PC-3 (cell line): ENCODE data around the gene FARS2. TPM values are rescaled to one million over a fixed set of nuclear protein-coding genes. Genes with fewer than 3 reads are reported as not detected.

Experiments
- ATAC-seq: fragments of 200-7000 bp; cut with Tn5 transposase; 2 replicates; pipeline ENCODE4 v1.9.1; 2020; ENCODE audit warnings: mild to moderate bottlenecking, moderate library complexity
- BruUV-seq: library from RNA; stranded (reverse); fragments of 400-500 nt; replicated peaks from 2 replicates; lab custom pipeline; 2021; lab: Mats Ljungman, UMichigan
- CTCF ChIA-PET: fragments of 300-600 bp; sonication (Branson Sonifier 250); formaldehyde crosslinking; loops from one replicate; lab custom pipeline; 2022; ENCODE audit warnings: antibody characterized with exemption; lab: Charles Lee
- POLR2A ChIA-PET: fragments of 300-600 bp; sonication (Branson Sonifier 250); formaldehyde crosslinking; loops from one replicate; lab custom pipeline; 2022; ENCODE audit warnings: antibody characterized with exemption; ENCODE audit not compliant: unreplicated experiment; lab: Charles Lee
- DNase-seq: peaks from one replicate; pipeline ENCODE4 v3.0.0-alpha.2; 2015
- H2AFZ ChIP-seq: fragments of 300-600 bp; sonication (generic); 2 replicates; pipeline ENCODE4 v1.6.0; 2016; ENCODE audit warnings: antibody characterized with exemption, low read length
- H3F3A ChIP-seq: fragments of 300-600 bp; sonication (generic); one replicate; pipeline ENCODE4 v1.6.0; 2017; ENCODE audit warnings: antibody characterized with exemption, low read length, control low read depth, mild to moderate bottlenecking; ENCODE audit not compliant: unreplicated experiment
- H3K27ac ChIP-seq: fragments of 300-600 bp; sonication (generic); 2 replicates; pipeline ENCODE4 v1.5.1; 2016; ENCODE audit warnings: mild to moderate bottlenecking, low read length
- H3K27me3 ChIP-seq: fragments of 300-600 bp; sonication (generic); 2 replicates; pipeline ENCODE4 v1.6.1; 2016; ENCODE audit warnings: low read length, mixed read lengths
- H3K36me3 ChIP-seq: fragments of 300-600 bp; sonication (generic); 2 replicates; pipeline ENCODE4 v1.6.1; 2016; ENCODE audit warnings: low read depth, mixed run types, low read length, mixed read lengths
- H3K4me1 ChIP-seq: fragments of 300-600 bp; sonication (generic); 2 replicates; pipeline ENCODE4 v1.5.1; 2016; ENCODE audit warnings: low read length; ENCODE audit not compliant: insufficient read depth
- H3K4me2 ChIP-seq: fragments of 300-600 bp; sonication (generic); 2 replicates; pipeline ENCODE4 v1.6.0; 2016; ENCODE audit warnings: low read length
- H3K4me3 ChIP-seq: fragments of 300-600 bp; sonication (generic); 2 replicates; pipeline ENCODE4 v1.5.1; 2016; ENCODE audit warnings: mild to moderate bottlenecking, low read length, mixed read lengths
- H3K79me2 ChIP-seq: fragments of 300-600 bp; sonication (generic); 2 replicates; pipeline ENCODE4 v1.6.1; 2017; ENCODE audit warnings: low read length, mixed read lengths
- H3K9ac ChIP-seq: fragments of 300-600 bp; sonication (generic); 2 replicates; pipeline ENCODE4 v1.6.0; 2016; ENCODE audit warnings: mild to moderate bottlenecking, low read length
- H3K9me2 ChIP-seq: fragments of 300-600 bp; sonication (generic); replicated peaks from 2 replicates; pipeline ENCODE4 v1.6.1; 2016; ENCODE audit warnings: mixed run types, low read length, mixed read lengths
- H3K9me3 ChIP-seq: fragments of 300-600 bp; sonication (generic); 2 replicates; pipeline ENCODE4 v1.6.1; 2016; ENCODE audit warnings: low read length, mixed read lengths
- H4K20me1 ChIP-seq: fragments of 300-600 bp; sonication (generic); 2 replicates; pipeline ENCODE4 v1.6.1; 2016; ENCODE audit warnings: low read length, mixed read lengths
- EZH2 ChIP-seq: fragments of 300-600 bp; sonication (generic); IDR thresholded peaks from one replicate; pipeline ENCODE4 v1.6.1; 2017; ENCODE audit warnings: antibody characterized with exemption, mild to moderate bottlenecking, low read length; ENCODE audit not compliant: unreplicated experiment
- EZH2phosphoT487 ChIP-seq: fragments of 300-600 bp; sonication (generic); IDR thresholded peaks from 2 replicates; pipeline ENCODE4 v1.6.1; 2018; ENCODE audit warnings: mild to moderate bottlenecking, antibody characterized with exemption, low read length, borderline replicate concordance
- intact Hi-C: fragments of 100-400 bp; cut with micrococcal nuclease; formaldehyde crosslinking; loops from 2 replicates; pipeline ENCODE4 v1.9.0; 2023
- total RNA-seq: library from RNA; depleted of rRNA; stranded (reverse); fragments of >200 nt; gene quantifications from 2 replicates; pipeline ENCODE4 v1.2.3, GENCODE V29; 2014
- TF ChIP-seq, protein P1 (sequence below): fragments of 300-600 bp; sonication (generic); conservative IDR thresholded peaks from 2 replicates; pipeline ENCODE4 v1.5.1; 2017; ENCODE audit warnings: antibody characterized with exemption, low read depth, mild to moderate bottlenecking, low read length

The FARS2 gene
- total RNA-seq, 1 experiment from 2014 or later, result 23.0 TPM

DNA sequence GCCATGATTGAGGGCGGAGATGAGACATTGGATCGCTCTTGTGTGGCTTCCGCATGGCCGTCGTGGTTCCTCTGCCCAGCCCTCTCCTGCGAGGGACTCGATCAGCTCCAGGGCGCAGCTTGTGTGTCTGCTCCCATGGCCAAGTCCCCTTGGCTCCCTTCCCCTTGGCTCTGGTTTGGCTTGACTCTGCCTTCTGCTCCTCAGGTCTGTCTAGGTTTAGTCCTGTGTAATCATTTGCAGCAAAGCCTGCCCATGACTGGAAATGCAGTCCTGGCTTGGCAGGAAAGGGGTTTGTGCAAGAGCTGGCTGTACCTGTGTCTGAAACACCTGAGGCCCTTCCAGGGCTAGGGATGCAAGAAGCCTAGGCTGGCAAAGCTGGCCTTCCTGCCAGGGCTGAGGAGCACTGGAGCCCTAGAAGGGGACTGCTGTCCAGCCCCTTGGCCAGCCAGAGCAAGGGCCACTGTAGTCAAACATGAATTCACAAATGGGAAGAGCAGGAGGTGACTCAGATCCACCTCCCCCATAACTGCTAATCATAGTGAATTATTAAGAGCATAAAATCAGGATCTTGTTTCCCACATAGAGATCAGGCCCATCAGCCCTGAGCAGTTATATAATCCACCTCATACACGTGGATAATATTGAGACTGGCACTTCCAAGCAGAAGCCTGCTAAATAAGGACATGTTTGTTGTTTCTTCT is 196.8 kb downstream of the FARS2 start:
- H3K36me3 ChIP-seq, result no peaks in the 10 kb centered on the region
- H3K27ac ChIP-seq, result peak overlapping the region; percentile 91

GRCh38 chr6:5459346-5459745 is 198.0 kb downstream of the FARS2 start:
- H3K4me1 ChIP-seq, result peaks cover 33% of the 10 kb centered on the region
- no peak overlapping the region for H3K9ac ChIP-seq
- POLR2A ChIA-PET, result no interaction called here
- no peak overlapping the region for H2AFZ ChIP-seq
- CTCF ChIA-PET, result no interaction called here
- 0 out of 2 replicates have a peak overlapping the region, but pooled peaks have one; percentile 3 for H3K4me2 ChIP-seq
- no peaks in the 10 kb centered on the region for H3K9me2 ChIP-seq
- no peaks in the 10 kb centered on the region for H3F3A ChIP-seq
- intact Hi-C loops, result no loop called here
- DNase-seq, result no peak
- TF ChIP-seq, protein P1, sequence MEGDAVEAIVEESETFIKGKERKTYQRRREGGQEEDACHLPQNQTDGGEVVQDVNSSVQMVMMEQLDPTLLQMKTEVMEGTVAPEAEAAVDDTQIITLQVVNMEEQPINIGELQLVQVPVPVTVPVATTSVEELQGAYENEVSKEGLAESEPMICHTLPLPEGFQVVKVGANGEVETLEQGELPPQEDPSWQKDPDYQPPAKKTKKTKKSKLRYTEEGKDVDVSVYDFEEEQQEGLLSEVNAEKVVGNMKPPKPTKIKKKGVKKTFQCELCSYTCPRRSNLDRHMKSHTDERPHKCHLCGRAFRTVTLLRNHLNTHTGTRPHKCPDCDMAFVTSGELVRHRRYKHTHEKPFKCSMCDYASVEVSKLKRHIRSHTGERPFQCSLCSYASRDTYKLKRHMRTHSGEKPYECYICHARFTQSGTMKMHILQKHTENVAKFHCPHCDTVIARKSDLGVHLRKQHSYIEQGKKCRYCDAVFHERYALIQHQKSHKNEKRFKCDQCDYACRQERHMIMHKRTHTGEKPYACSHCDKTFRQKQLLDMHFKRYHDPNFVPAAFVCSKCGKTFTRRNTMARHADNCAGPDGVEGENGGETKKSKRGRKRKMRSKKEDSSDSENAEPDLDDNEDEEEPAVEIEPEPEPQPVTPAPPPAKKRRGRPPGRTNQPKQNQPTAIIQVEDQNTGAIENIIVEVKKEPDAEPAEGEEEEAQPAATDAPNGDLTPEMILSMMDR, result no peak
- TF ChIP-seq EZH2, result no peak
- TF ChIP-seq EZH2phosphoT487, result no peak
- no peaks in the 10 kb centered on the region for H3K79me2 ChIP-seq
- no TSS peak for BruUV-seq
- H4K20me1 ChIP-seq, result no peaks in the 10 kb centered on the region
- no peaks in the 10 kb centered on the region for H3K27me3 ChIP-seq
- peak overlapping the region; percentile 91 for H3K27ac ChIP-seq
- no peaks in the 10 kb centered on the region for H3K36me3 ChIP-seq
- no peak for ATAC-seq
- H3K4me3 ChIP-seq, result no peak overlapping the region
- no peaks in the 10 kb centered on the region for H3K9me3 ChIP-seq

More for the DNA sequence above, 196.8 kb downstream of the FARS2 start:
- TF ChIP-seq, protein P1, result no peak
- TF ChIP-seq EZH2 (no peak), EZH2phosphoT487 (no peak)
- ChIA-PET CTCF (interaction anchor here (1.6 kb wide), 1 partner anchor 13 kb away, joined by 13 read pairs; no protein-coding TSS in a partner anchor), POLR2A (no interaction called here)
- Histone ChIP-seq H3K4me2 (peak overlapping the region; percentile 74), H2AFZ (no peak overlapping the region), H3K9me2 (no peaks in the 10 kb centered on the region), H3F3A (no peaks in the 10 kb centered on the region), H3K27me3 (no peaks in the 10 kb centered on the region), H3K79me2 (no peaks in the 10 kb centered on the region), H3K9me3 (no peaks in the 10 kb centered on the region), H3K4me3 (peak overlapping the region; percentile 36; the same call in 1 of the 2 replicates), H4K20me1 (no peaks in the 10 kb centered on the region), H3K9ac (peak overlapping the region; percentile 68), H3K4me1 (peaks cover 39% of the 10 kb centered on the region)
- DNase-seq (peak; percentile 67), ATAC-seq (peak; percentile 54)
- intact Hi-C loops, result no loop called here
- BruUV-seq, result no TSS peak

- Histone ChIP-seq H3K4me3 (no peak overlapping the region), H3K27me3 (no peaks in the 10 kb centered on the region), H3K36me3 (no peaks in the 10 kb centered on the region), H4K20me1 (no peaks in the 10 kb centered on the region), H2AFZ (no peak overlapping the region), H3K9ac (no peak overlapping the region), H3K9me3 (no peaks in the 10 kb centered on the region), H3F3A (no peaks in the 10 kb centered on the region), H3K27ac (no peak overlapping the region), H3K9me2 (no peaks in the 10 kb centered on the region), H3K4me1 (peaks cover 36% of the 10 kb centered on the region), H3K79me2 (no peaks in the 10 kb centered on the region), H3K4me2 (no peak overlapping the region)
- ChIA-PET CTCF (no interaction called here), POLR2A (no interaction called here)
- DNase-seq (no peak), ATAC-seq (no peak)
- no peak for TF ChIP-seq EZH2phosphoT487
- TF ChIP-seq EZH2, result no peak
- TF ChIP-seq, protein P1, result no peak
- intact Hi-C loops, result no loop called here
- BruUV-seq, result no TSS peak
These were observed 200.1 kb downstream of the FARS2 start for GRCh38 chr6:5461365-5461764.
